CD4-positive, alpha-beta T cell treated with Interleukin-4 for 1 hour (primary cell): ENCODE results near the gene FBXL7.

Source experiments
- DNase-seq, 2 donors: peaks; one replicate each; pipeline ENCODE4 v3.0.0-alpha.2; 2020 to 2022

Gene FBXL7

GRCh38 chr5:15682122-15682521 is 182.1 kb downstream of the FBXL7 start:
- no peak for DNase-seq

- DNase-seq, result no peak
Measured at GRCh38 chr5:15682566-15682965, 182.6 kb downstream of the FBXL7 start.

GRCh38 chr5:15683332-15683731 is 183.4 kb downstream of the FBXL7 start:
- DNase-seq, result no peak

GRCh38 chr5:15687401-15687800 is 187.4 kb downstream of the FBXL7 start:
- DNase-seq, result no peak

GRCh38 chr5:15689836-15690235 is 189.9 kb downstream of the FBXL7 start:
- no peak for DNase-seq

- no peak for DNase-seq
Measured at GRCh38 chr5:15690611-15691010, 190.6 kb downstream of the FBXL7 start.

- no peak for DNase-seq
Measured at GRCh38 chr5:15691521-15691920, 191.5 kb downstream of the FBXL7 start.

GRCh38 chr5:15692706-15693381 is 192.9 kb downstream of the FBXL7 start:
- DNase-seq, result no peak

- DNase-seq, result no peak
Measured at GRCh38 chr5:15693382-15693728, 193.4 kb downstream of the FBXL7 start.

- DNase-seq, result no peak
Measured at GRCh38 chr5:15693933-15694332, 194.0 kb downstream of the FBXL7 start.

- DNase-seq, result no peak
Measured at GRCh38 chr5:15694696-15695214, 194.8 kb downstream of the FBXL7 start.

- no peak for DNase-seq
Measured at GRCh38 chr5:15695215-15695731, 195.3 kb downstream of the FBXL7 start.

- no peak for DNase-seq
Measured at GRCh38 chr5:15700373-15700772, 200.4 kb downstream of the FBXL7 start.

- DNase-seq, result no peak
Measured at GRCh38 chr5:15702102-15702501, 202.1 kb downstream of the FBXL7 start.

- DNase-seq, result no peak
Measured at GRCh38 chr5:15703901-15704300, 203.9 kb downstream of the FBXL7 start.

GRCh38 chr5:15704397-15704947 is 204.5 kb downstream of the FBXL7 start:
- DNase-seq, result no peak

GRCh38 chr5:15707631-15708030 is 207.7 kb downstream of the FBXL7 start:
- DNase-seq, result no peak

GRCh38 chr5:15711892-15712291 is 211.9 kb downstream of the FBXL7 start:
- no peak for DNase-seq

GRCh38 chr5:15715535-15715934 is 215.6 kb downstream of the FBXL7 start:
- no peak for DNase-seq

- no peak for DNase-seq
Measured at GRCh38 chr5:15715967-15716366, 216.0 kb downstream of the FBXL7 start.

- DNase-seq, result no peak
Measured at GRCh38 chr5:15717001-15717400, 217.0 kb downstream of the FBXL7 start.

- no peak for DNase-seq
Measured at GRCh38 chr5:15718421-15719179, 218.6 kb downstream of the FBXL7 start.

- no peak for DNase-seq
Measured at GRCh38 chr5:15719784-15720183, 219.8 kb downstream of the FBXL7 start.

- no peak for DNase-seq
Measured at GRCh38 chr5:15720515-15720914, 220.5 kb downstream of the FBXL7 start.
